H9 (cell line): Measurements from ENCODE around the gene CEP131. TPM values are rescaled to one million over a fixed set of nuclear protein-coding genes. Genes with fewer than 3 reads are reported as not detected.

Source experiments
- DNase-seq: peaks from one replicate; pipeline ENCODE4 v3.0.0-alpha.2; 2017
- H2AFZ ChIP-seq: one replicate; pipeline ENCODE4 v1.6.1; 2013; ENCODE audit warnings: mild to moderate bottlenecking, low read length, control low read depth, moderate library complexity
- H2AK5ac ChIP-seq: 2 replicates; pipeline ENCODE4 v1.6.1; 2013; ENCODE audit warnings: low read length, control low read depth, mixed read lengths; ENCODE audit not compliant: insufficient read length
- H2BK120ac ChIP-seq: one replicate; pipeline ENCODE4 v1.6.1; 2013; ENCODE audit warnings: low read depth, mild to moderate bottlenecking, low read length, control low read depth, inconsistent platforms; ENCODE audit not compliant: poor library complexity, severe bottlenecking
- H2BK12ac ChIP-seq: 2 replicates; pipeline ENCODE4 v1.6.1; 2013; ENCODE audit warnings: low read length, control low read depth, mixed read lengths, low read depth; ENCODE audit not compliant: insufficient read length
- H2BK15ac ChIP-seq: 2 replicates; pipeline ENCODE4 v1.6.1; 2013; ENCODE audit warnings: low read depth, low read length, control low read depth
- H2BK20ac ChIP-seq: one replicate; pipeline ENCODE4 v1.6.1; 2013; ENCODE audit warnings: low read depth, mild to moderate bottlenecking, low read length, control low read depth, inconsistent platforms; ENCODE audit not compliant: poor library complexity, severe bottlenecking
- H2BK5ac ChIP-seq: 2 replicates; pipeline ENCODE4 v1.6.1; 2013; ENCODE audit warnings: low read length, control low read depth, mixed read lengths; ENCODE audit not compliant: insufficient read length
- H3K14ac ChIP-seq: 2 replicates; pipeline ENCODE4 v1.6.1; 2013; ENCODE audit warnings: low read length, control low read depth; ENCODE audit not compliant: insufficient read depth
- H3K18ac ChIP-seq: 2 replicates; pipeline ENCODE4 v1.6.1; 2013; ENCODE audit warnings: low read depth, mild to moderate bottlenecking, mixed read lengths, low read length, control low read depth; ENCODE audit not compliant: insufficient read length
- H3K23ac ChIP-seq: 2 replicates; pipeline ENCODE4 v1.6.1; 2013; ENCODE audit warnings: low read length, control low read depth, mixed read lengths, low read depth; ENCODE audit not compliant: insufficient read length
- H3K23me2 ChIP-seq: 2 replicates; pipeline ENCODE4 v1.6.1; 2013; ENCODE audit warnings: low read depth, mild to moderate bottlenecking, mixed read lengths, low read length, control low read depth; ENCODE audit not compliant: insufficient read length, poor library complexity, severe bottlenecking
- H3K27ac ChIP-seq: 2 replicates; pipeline ENCODE4 v1.5.1; 2013; ENCODE audit warnings: low read length, control low read depth, mixed read lengths, low read depth; ENCODE audit not compliant: insufficient read length
- H3K27me3 ChIP-seq: 2 replicates; pipeline ENCODE4 v1.6.1; 2013; ENCODE audit warnings: low read length, control low read depth, inconsistent platforms; ENCODE audit not compliant: insufficient read depth
- H3K4ac ChIP-seq: 2 replicates; pipeline ENCODE4 v1.6.1; 2013; ENCODE audit warnings: low read depth, mild to moderate bottlenecking, control low read depth, inconsistent platforms, low read length, moderate library complexity
- H3K4me1 ChIP-seq: 2 replicates; pipeline ENCODE4 v1.6.1; 2013; ENCODE audit warnings: low read length, control low read depth, inconsistent platforms; ENCODE audit not compliant: insufficient read depth
- H3K4me2 ChIP-seq: 2 replicates; pipeline ENCODE4 v1.6.1; 2013; ENCODE audit warnings: low read length, control low read depth, mixed read lengths; ENCODE audit not compliant: insufficient read length, insufficient read depth
- H3K56ac ChIP-seq: 2 replicates; pipeline ENCODE4 v1.6.1; 2013; ENCODE audit warnings: low read depth, mild to moderate bottlenecking, mixed read lengths, low read length, control low read depth; ENCODE audit not compliant: insufficient read length
- H3K79me1 ChIP-seq: 2 replicates; pipeline ENCODE4 v1.6.1; 2013; ENCODE audit warnings: low read depth, mild to moderate bottlenecking, moderate library complexity, low read length, control low read depth, inconsistent platforms; ENCODE audit not compliant: insufficient read depth, poor library complexity, severe bottlenecking
- H3K79me2 ChIP-seq: 2 replicates; pipeline ENCODE4 v1.6.1; 2013; ENCODE audit warnings: low read length, control low read depth, inconsistent platforms; ENCODE audit not compliant: insufficient read depth
- H3K9ac ChIP-seq: 2 replicates; pipeline ENCODE4 v1.6.1; 2013; ENCODE audit warnings: low read length, control low read depth, mixed read lengths; ENCODE audit not compliant: insufficient read length; ENCODE audit errors: extremely low read depth
- H3K9me3 ChIP-seq: one replicate; pipeline ENCODE4 v1.6.1; 2013; ENCODE audit warnings: low read depth, low read length, inconsistent platforms; ENCODE audit not compliant: control insufficient read depth
- H3T11ph ChIP-seq: one replicate; pipeline ENCODE4 v1.6.1; 2013; ENCODE audit warnings: mild to moderate bottlenecking, low read length, control low read depth, inconsistent platforms
- H4K20me1 ChIP-seq: one replicate; pipeline ENCODE4 v1.6.1; 2013; ENCODE audit not compliant: control insufficient read depth, insufficient read length, insufficient read depth
- H4K5ac ChIP-seq: 2 replicates; pipeline ENCODE4 v1.6.1; 2013; ENCODE audit warnings: low read depth, mild to moderate bottlenecking, mixed read lengths, low read length, control low read depth; ENCODE audit not compliant: insufficient read length
- H4K8ac ChIP-seq: replicated peaks from 2 replicates; pipeline ENCODE4 v1.6.1; 2013; ENCODE audit warnings: low read length, control low read depth, mixed read lengths, low read depth; ENCODE audit not compliant: insufficient read length
- H4K91ac ChIP-seq: 2 replicates; pipeline ENCODE4 v1.6.1; 2013; ENCODE audit warnings: low read depth, mild to moderate bottlenecking, moderate library complexity, mixed read lengths, low read length, control low read depth; ENCODE audit not compliant: insufficient read length
- H3K27ac Mint-ChIP-seq, 3 experiments: 2 replicates in 2 of 3; 3 replicates in 1 of 3; pipeline ENCODE4 v1.8.0; 2020 to 2021; ENCODE audit warnings: mixed read lengths in 3 of 3, mild to moderate bottlenecking in 1 of 3, moderate library complexity in 1 of 3
- H3K27me3 Mint-ChIP-seq: 2 replicates; pipeline ENCODE4 v1.8.0; 2021; ENCODE audit warnings: low read depth, mild to moderate bottlenecking, moderate library complexity, mixed read lengths
- H3K36me3 Mint-ChIP-seq, 3 experiments: 2 replicates in 2 of 3; 3 replicates in 1 of 3; pipeline ENCODE4 v1.8.0; 2020 to 2021; ENCODE audit warnings: low read depth in 3 of 3, mixed read lengths in 3 of 3; ENCODE audit not compliant: insufficient read depth in 1 of 3
- H3K4me1 Mint-ChIP-seq, 2 experiments: 2 replicates each; pipeline ENCODE4 v1.8.0; 2020; ENCODE audit warnings: mixed read lengths in 2 of 2
- H3K4me3 Mint-ChIP-seq, 2 experiments: 2 replicates in 1 of 2; 3 replicates in 1 of 2; pipeline ENCODE4 v1.8.0; 2020 to 2021; ENCODE audit warnings: mild to moderate bottlenecking in 2 of 2, mixed read lengths in 2 of 2, moderate library complexity in 1 of 2
- H3K9me3 Mint-ChIP-seq, 2 experiments: 2 replicates in 1 of 2; 3 replicates in 1 of 2; pipeline ENCODE4 v1.8.0; 2020; ENCODE audit warnings: mild to moderate bottlenecking in 2 of 2, mixed read lengths in 2 of 2, moderate library complexity in 1 of 2
- WGBS: extraction: QIAGEN DNeasy Blood & Tissue Kit; methylation state at CpG from one replicate; pipeline ENCODE4 v1.1.7; 2013; ENCODE audit warnings: missing lambda C conversion rate, low lambda C conversion rate, mixed read lengths; ENCODE audit not compliant: insufficient read length; ENCODE audit errors: extremely low coverage; 5-methylcytosine and 5-hydroxymethylcytosine counted together
- total RNA-seq: library from RNA; stranded (reverse); gene quantifications from 2 replicates; pipeline ENCODE4 v1.2.1, GENCODE V29; 2021
- TF ChIP-seq, protein P1 (sequence below): fragments of 200-600 bp; sonication (generic); conservative IDR thresholded peaks from 3 replicates; pipeline ENCODE4 v1.8.0; 2021; ENCODE audit warnings: antibody characterized with exemption, mild to moderate bottlenecking

Gene CEP131
- total RNA-seq, 1 experiment from 2014 or later, result 16.3 TPM

DNA sequence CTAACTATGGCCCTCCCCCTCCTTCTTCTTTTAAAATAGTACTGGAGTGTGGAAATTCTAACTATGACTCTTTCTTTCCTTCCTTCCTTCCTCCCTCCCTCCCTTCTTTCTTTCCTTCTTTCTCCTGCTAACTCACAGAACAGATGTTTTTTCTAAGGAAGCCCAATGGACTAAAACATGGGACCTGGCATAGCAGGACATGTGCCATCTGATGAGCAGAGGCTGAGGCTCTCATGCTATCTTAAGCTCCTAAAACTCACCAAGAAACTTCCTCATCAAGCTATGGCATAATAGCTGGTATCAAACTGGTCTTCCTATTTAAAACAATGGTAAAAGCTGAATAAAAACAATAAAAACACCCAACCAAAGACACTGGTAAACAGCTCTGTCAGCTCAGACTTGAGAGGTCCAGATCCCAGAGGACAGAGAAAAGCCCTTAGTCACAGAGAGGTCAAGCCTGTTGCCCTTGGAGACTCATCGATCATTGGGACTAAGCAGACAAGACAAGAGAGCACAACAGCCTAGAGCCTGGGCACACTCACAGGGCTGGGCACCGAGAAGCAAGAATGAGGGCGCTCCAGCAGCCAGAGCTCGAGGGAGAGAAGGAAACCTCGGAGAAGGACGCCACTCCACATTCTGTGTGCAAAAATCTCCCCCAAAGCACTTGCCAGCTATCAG, 44.8 kb upstream of the CEP131 start:
- H3K23ac ChIP-seq, result no peak overlapping the region
- H3K27me3 Mint-ChIP-seq, result no peaks in the 10 kb centered on the region
- no peaks in the 10 kb centered on the region for H3K4me1 ChIP-seq
- H3K4me1 Mint-ChIP-seq, result no peaks in the 10 kb centered on the region
- peak overlapping the region in 2 of 3 experiments; percentile 13 to 59; a peak in 2 of 7 replicates for H3K27ac Mint-ChIP-seq
- H4K5ac ChIP-seq, result no peak overlapping the region
- H3K9me3 Mint-ChIP-seq, result no peaks in the 10 kb centered on the region
- no peak overlapping the region for H3K14ac ChIP-seq
- no peak overlapping the region for H2BK15ac ChIP-seq
- no peaks in the 10 kb centered on the region for H3K79me1 ChIP-seq
- H2AFZ ChIP-seq, result no peak overlapping the region
- H2BK20ac ChIP-seq, result no peak overlapping the region
- no CpG with 5 or more reads among the region's 6 CpGs for WGBS
- H3K36me3 Mint-ChIP-seq, result peaks cover 8 to 55% (median 47%) of the 10 kb centered on the region in 3 experiments; a peak in 6 of 7 replicates
- H4K8ac ChIP-seq, result no peak overlapping the region
- H2BK120ac ChIP-seq, result no peak overlapping the region
- no peak overlapping the region for H3K18ac ChIP-seq
- no peak overlapping the region for H3K4ac ChIP-seq
- H3K23me2 ChIP-seq, result no peaks in the 10 kb centered on the region
- no peak overlapping the region; a peak in 1 of 5 replicates for H3K4me3 Mint-ChIP-seq
- no peak overlapping the region for H2BK5ac ChIP-seq
- no peak overlapping the region for H2AK5ac ChIP-seq
- TF ChIP-seq, protein P1, sequence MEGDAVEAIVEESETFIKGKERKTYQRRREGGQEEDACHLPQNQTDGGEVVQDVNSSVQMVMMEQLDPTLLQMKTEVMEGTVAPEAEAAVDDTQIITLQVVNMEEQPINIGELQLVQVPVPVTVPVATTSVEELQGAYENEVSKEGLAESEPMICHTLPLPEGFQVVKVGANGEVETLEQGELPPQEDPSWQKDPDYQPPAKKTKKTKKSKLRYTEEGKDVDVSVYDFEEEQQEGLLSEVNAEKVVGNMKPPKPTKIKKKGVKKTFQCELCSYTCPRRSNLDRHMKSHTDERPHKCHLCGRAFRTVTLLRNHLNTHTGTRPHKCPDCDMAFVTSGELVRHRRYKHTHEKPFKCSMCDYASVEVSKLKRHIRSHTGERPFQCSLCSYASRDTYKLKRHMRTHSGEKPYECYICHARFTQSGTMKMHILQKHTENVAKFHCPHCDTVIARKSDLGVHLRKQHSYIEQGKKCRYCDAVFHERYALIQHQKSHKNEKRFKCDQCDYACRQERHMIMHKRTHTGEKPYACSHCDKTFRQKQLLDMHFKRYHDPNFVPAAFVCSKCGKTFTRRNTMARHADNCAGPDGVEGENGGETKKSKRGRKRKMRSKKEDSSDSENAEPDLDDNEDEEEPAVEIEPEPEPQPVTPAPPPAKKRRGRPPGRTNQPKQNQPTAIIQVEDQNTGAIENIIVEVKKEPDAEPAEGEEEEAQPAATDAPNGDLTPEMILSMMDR, result no peak
- no peak overlapping the region for H3K4me2 ChIP-seq
- no peak overlapping the region for H2BK12ac ChIP-seq
- DNase-seq, result no peak
- H3K27me3 ChIP-seq, result no peaks in the 10 kb centered on the region
- H3K79me2 ChIP-seq, result no peaks in the 10 kb centered on the region
- H3K27ac ChIP-seq, result no peak overlapping the region
- H3K9me3 ChIP-seq, result no peaks in the 10 kb centered on the region
- no peak overlapping the region for H3T11ph ChIP-seq
- no peaks in the 10 kb centered on the region for H4K20me1 ChIP-seq
- no peak overlapping the region for H4K91ac ChIP-seq
- H3K9ac ChIP-seq, result no peak overlapping the region
- no peak overlapping the region for H3K56ac ChIP-seq
